GM21717 (cell line): ENCODE results near the gene LY86.

Experiments
- ATAC-seq: cut with Tn5 transposase; IDR thresholded peaks from one replicate; pipeline ENCODE4 v1.9.1; 2021; ENCODE audit warnings: mild to moderate bottlenecking, moderate library complexity; ENCODE audit not compliant: unreplicated experiment

LY86 gene

DNA sequence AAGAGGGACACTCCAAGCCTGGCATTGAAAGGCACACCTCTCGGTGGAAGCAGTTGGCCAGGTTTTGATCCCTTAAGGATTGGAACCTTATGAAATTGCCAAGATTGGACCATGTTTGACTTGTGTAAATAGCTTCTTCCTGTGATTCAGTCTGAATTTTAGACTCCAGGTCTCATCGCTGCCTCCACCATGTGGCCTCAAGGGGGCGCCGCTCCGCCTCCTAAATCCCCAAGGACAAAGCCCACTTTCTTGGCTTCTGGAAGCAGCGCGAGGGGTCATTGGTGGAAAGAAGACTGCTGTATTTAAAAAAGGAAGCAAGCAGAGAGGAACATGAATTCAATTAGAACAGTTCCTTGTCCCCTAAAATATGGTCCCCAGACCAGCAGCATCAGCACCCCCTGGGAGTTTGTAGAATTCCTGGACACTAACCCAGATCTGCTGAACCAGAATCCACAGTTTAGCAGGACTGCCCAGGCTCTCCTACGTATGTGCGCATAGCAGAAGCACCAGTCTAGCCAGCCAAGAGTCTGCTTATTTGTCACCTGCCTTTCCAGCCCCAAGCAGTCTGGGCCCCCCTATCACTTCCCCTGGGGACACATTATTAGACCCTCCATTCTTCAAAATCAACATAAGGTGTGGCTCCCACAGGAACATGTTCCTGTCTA is 108.5 kb downstream of the LY86 start:
- no peak for ATAC-seq

DNA sequence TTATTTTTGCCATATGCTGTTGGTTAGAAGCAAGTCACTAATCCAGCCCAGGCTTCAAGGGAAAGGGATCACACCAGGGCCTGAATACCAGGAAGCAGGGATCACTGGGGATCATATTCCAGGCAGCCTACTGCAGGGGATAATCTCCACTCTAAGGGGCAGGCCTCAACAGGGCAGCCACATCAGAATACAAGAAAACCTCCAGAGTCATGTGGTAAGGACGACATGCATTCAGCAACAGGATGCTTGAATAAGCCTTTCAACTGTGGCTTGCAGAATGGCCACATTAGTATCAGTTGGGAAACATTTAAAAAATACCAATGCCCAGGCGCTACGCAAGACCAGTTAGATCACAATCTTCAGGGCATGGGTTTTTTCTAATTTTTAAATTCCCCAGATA is 109.1 kb downstream of the LY86 start:
- ATAC-seq: no peak

DNA sequence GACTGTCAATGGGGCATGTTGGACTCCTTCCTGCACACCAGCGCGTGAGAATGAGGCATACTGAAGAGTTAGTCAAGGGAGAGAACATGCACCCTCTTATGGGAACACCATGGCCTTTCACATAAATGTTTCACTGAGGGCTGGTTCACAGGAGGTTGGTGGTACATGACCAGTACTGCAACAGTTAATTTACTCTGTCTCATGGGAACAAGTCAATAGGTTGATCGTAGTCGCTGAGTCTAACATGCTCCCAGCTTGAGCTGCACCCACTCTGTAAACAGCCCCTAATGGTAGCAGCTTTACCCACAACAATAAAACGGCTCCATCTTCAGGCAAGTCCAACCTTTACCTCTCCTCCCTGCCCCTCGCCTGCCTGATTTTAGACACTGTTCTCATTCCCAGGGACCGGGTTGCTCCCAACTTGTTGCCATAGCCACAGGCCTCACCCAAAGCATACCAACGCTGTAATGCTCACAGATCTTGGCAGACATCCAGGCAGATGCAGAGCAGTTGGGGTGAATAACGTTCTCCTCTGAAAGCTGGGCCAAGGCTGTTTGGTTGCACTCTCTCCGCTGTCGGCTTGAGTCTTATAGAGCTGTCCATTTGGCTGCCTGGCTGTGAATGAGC is 111.3 kb downstream of the LY86 start:
- ATAC-seq: no peak

DNA sequence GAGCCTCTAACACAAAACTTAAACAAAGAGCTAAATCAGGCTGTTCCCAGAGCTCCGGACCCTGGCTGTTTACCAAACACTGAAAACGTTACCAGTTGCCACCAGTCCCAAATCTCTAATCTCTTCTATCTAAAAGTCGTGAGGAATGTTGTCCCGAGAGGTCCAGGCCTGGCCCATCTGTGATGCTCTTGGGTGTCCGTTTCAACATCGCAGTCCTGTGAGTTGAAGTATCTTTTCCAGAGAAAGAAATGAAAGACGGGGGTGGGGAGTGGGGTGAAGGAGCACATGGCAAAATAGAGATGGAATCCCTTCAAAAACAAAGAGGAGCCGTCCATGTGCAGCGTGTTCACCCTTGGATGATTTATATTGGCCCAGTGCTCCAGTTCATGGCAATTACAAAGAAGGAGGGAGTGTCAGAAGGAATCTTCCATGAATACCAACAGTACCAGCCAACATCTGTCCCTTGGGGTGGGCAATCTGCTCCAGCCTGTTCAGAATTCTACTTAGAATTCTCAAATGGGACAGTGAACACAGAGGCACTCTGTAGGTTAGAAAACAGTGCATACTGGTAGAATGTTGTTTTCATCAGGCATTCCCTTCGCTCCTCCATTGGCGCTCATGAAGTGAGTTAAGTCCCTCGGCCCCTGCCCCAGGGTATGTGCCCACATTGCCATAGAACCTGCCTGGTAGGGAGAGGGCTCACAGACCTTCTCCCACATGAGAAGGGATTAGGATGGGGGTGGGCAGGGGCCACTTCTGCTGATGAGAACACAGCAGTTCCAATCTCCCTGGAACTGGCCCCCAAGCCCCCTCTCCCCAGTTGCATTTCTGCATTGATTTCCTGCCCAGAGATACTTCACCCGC is 112.1 kb downstream of the LY86 start:
- no peak for ATAC-seq

DNA sequence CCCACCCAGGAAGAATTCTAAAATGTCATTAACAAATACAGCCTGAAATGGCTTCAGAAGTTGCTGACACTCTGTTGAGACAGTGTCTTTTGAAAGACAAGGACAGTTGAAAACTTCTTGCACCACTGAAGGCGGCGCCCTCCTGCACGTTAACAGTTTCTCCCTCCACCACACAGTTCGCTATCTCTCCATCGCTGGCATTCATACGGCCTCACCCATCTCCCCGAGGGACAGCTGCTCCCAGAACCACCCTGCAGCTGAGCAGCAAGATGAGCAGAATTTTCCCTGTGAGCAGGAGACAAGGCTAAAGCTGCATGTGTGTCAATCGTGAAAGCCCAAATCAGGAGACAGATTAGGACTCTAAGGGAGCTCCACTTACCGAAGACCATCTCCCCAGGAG is 113.3 kb downstream of the LY86 start:
- ATAC-seq: no peak

DNA sequence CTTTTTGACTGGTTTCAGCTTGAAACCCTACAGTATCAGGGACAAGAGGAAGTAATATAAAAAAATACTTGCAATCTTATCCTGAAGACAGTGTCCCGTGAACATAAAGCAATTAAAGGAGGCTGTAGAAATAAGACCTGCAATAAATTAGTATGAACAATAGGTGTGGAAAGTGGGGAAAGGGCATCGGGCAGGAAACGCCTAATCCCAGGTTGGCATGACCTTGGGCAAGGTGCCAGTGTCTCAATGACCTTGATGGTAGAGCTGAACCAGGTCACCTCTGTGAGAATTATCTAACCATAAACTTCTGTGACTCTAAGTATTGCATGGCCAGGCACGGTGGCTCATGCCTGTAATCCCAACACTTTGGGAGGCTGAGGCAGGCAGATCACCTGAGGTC is 115.2 kb downstream of the LY86 start:
- ATAC-seq: no peak
